Endodermal cell (in vitro differentiated cells): Measurements from ENCODE around the gene DPF3. TPM values are rescaled to one million over a fixed set of nuclear protein-coding genes. Genes with fewer than 3 reads are reported as not detected.

ENCODE experiments used
- DNase-seq: peaks from one replicate; pipeline ENCODE4 v3.0.0-alpha.2; 2017
- H3K27ac ChIP-seq: 2 replicates; pipeline ENCODE4 v1.5.1; 2013; ENCODE audit warnings: mild to moderate bottlenecking, low read depth, low read length, moderate library complexity
- H3K27me3 ChIP-seq: 2 replicates; pipeline ENCODE4 v1.6.1; 2013; ENCODE audit warnings: mild to moderate bottlenecking, low read length, moderate library complexity; ENCODE audit not compliant: insufficient read depth, control insufficient read depth, poor library complexity, severe bottlenecking
- H3K36me3 ChIP-seq: 2 replicates; pipeline ENCODE4 v1.7.0; 2013; ENCODE audit warnings: mild to moderate bottlenecking, low read length, moderate library complexity; ENCODE audit not compliant: control insufficient read depth, insufficient read depth
- H3K4me1 ChIP-seq: one replicate; pipeline ENCODE4 v1.7.0; 2013; ENCODE audit warnings: low read length; ENCODE audit not compliant: control insufficient read depth, insufficient read depth
- H3K4me3 ChIP-seq: 2 replicates; pipeline ENCODE4 v1.5.1; 2013; ENCODE audit warnings: mild to moderate bottlenecking, low read length, moderate library complexity
- H3K9ac ChIP-seq: 2 replicates; pipeline ENCODE4 v1.6.1; 2013; ENCODE audit warnings: mild to moderate bottlenecking, low read length, moderate library complexity; ENCODE audit not compliant: poor library complexity, severe bottlenecking; ENCODE audit errors: extremely low read depth
- H3K9me3 ChIP-seq: 2 replicates; pipeline ENCODE4 v1.6.1; 2013; ENCODE audit warnings: mild to moderate bottlenecking, low read length, moderate library complexity; ENCODE audit not compliant: control insufficient read depth
- H3K27ac Mint-ChIP-seq: 2 replicates; pipeline ENCODE4 v1.8.0; 2020; ENCODE audit warnings: mixed read lengths
- H3K27me3 Mint-ChIP-seq: 2 replicates; pipeline ENCODE4 v1.8.0; 2021; ENCODE audit warnings: mild to moderate bottlenecking, mixed read lengths; ENCODE audit not compliant: insufficient read depth
- H3K36me3 Mint-ChIP-seq: 2 replicates; pipeline ENCODE4 v1.8.0; 2020; ENCODE audit warnings: low read depth, mixed read lengths
- H3K4me1 Mint-ChIP-seq: 2 replicates; pipeline ENCODE4 v1.8.0; 2020; ENCODE audit warnings: mixed read lengths
- H3K4me3 Mint-ChIP-seq: 2 replicates; pipeline ENCODE4 v1.8.0; 2020; ENCODE audit warnings: mild to moderate bottlenecking, moderate library complexity, mixed read lengths
- H3K9me3 Mint-ChIP-seq: 2 replicates; pipeline ENCODE4 v1.8.0; 2020; ENCODE audit warnings: mild to moderate bottlenecking, mixed read lengths
- CTCF ChIP-seq: fragments of 200-600 bp; sonication (generic); conservative IDR thresholded peaks from 2 replicates; pipeline ENCODE4 v1.5.0; 2021; ENCODE audit warnings: antibody characterized with exemption, mild to moderate bottlenecking
- WGBS, 2 experiments: methylation state at CpG; one replicate each; pipeline versions ENCODE4 v1.1.5 to v1.1.7; 2013; ENCODE audit warnings: missing lambda C conversion rate in 2 of 2, mixed read lengths in 1 of 2; ENCODE audit not compliant: insufficient coverage in 1 of 2, insufficient read length in 1 of 2; 5-methylcytosine and 5-hydroxymethylcytosine counted together
- total RNA-seq, 2 donors: library from RNA; stranded (reverse); fragmentation: NEBNext Ultra II Directional in 1 of 2; extraction: Animal tissue kit (Norgen Biotek cat#: 25700) in 1 of 2; gene quantifications; 2 replicates in 1 of 2; 3 replicates in 1 of 2; pipeline ENCODE4 v1.2.1, GENCODE V29; 2021

The DPF3 gene
- total RNA-seq, 2 donors from 2014 or later = not detected

- no peak overlapping the region for H3K27ac ChIP-seq
- Mint-ChIP-seq H3K4me3 (no peak overlapping the region), H3K27ac (no peak overlapping the region), H3K27me3 (peaks cover 9% of the 10 kb centered on the region), H3K4me1 (no peaks in the 10 kb centered on the region), H3K36me3 (no peaks in the 10 kb centered on the region), H3K9me3 (no peaks in the 10 kb centered on the region)
- no peak for DNase-seq
- H3K36me3 ChIP-seq = no peaks in the 10 kb centered on the region
- H3K4me3 ChIP-seq = no peak overlapping the region
- no peaks in the 10 kb centered on the region for H3K4me1 ChIP-seq
- 91 to 94% methylated on average over 8 to 16 of the region's 16 CpGs for WGBS, 2 experiments
- TF ChIP-seq CTCF = no peak
- no peaks in the 10 kb centered on the region for H3K9me3 ChIP-seq
- H3K27me3 ChIP-seq = no peaks in the 10 kb centered on the region
- no peak overlapping the region for H3K9ac ChIP-seq
These were observed 161.7 kb downstream of the DPF3 start for GRCh38 chr14:72732022-72732780.

GRCh38 chr14:72731252-72732020, 162.5 kb downstream of the DPF3 start:
- Histone ChIP-seq H3K9ac (no peak overlapping the region), H3K9me3 (no peaks in the 10 kb centered on the region), H3K4me1 (no peaks in the 10 kb centered on the region), H3K4me3 (no peak overlapping the region), H3K27me3 (no peaks in the 10 kb centered on the region), H3K36me3 (no peaks in the 10 kb centered on the region), H3K27ac (no peak overlapping the region)
- 84 to 92% methylated on average over 6 to 18 of the region's 18 CpGs for WGBS, 2 experiments
- no peak overlapping the region for H3K27ac Mint-ChIP-seq
- no peak for DNase-seq
- no peaks in the 10 kb centered on the region for H3K4me1 Mint-ChIP-seq
- peaks cover 9% of the 10 kb centered on the region for H3K27me3 Mint-ChIP-seq
- TF ChIP-seq CTCF = no peak
- H3K4me3 Mint-ChIP-seq = no peak overlapping the region
- H3K36me3 Mint-ChIP-seq = no peaks in the 10 kb centered on the region
- no peaks in the 10 kb centered on the region for H3K9me3 Mint-ChIP-seq

- no peak for TF ChIP-seq CTCF
These were observed 163.4 kb downstream of the DPF3 start for GRCh38 chr14:72730468-72730867.

More at GRCh38 chr14:72730468-72730867, 163.4 kb downstream of the DPF3 start:
- Histone ChIP-seq H3K27me3 (no peaks in the 10 kb centered on the region), H3K4me3 (no peak overlapping the region), H3K9me3 (no peaks in the 10 kb centered on the region), H3K36me3 (no peaks in the 10 kb centered on the region), H3K4me1 (no peaks in the 10 kb centered on the region), H3K9ac (no peak overlapping the region), H3K27ac (no peak overlapping the region)
- Mint-ChIP-seq H3K9me3 (no peaks in the 10 kb centered on the region), H3K4me3 (no peak overlapping the region), H3K27ac (no peak overlapping the region), H3K27me3 (peaks cover 9% of the 10 kb centered on the region), H3K36me3 (no peaks in the 10 kb centered on the region), H3K4me1 (no peaks in the 10 kb centered on the region)
- DNase-seq = no peak
- 93 to 100% methylated on average over 1 to 3 of the region's 4 CpGs for WGBS, 2 experiments
